SK-N-MC (cell line): ENCODE measurements around the gene KMT2C.
"Not testable (repeated sequence)": the region's sequence is repeated elsewhere in the genome, so short reads cannot be mapped to it uniquely, and the experiment has no call there.

Experiments
- EZH2 ChIP-seq: fragments of 200-600 bp; sonication (generic); IDR thresholded peaks from one replicate; pipeline ENCODE4 v1.6.1; 2017; ENCODE audit warnings: antibody characterized with exemption
- FOXP2 ChIP-seq: optimal IDR thresholded peaks from 2 replicates; pipeline ENCODE3; 2011; ENCODE audit warnings: mild to moderate bottlenecking, moderate library complexity; ENCODE audit not compliant: insufficient read depth; ENCODE audit errors: extremely low read length, control extremely low read depth
- POLR2AphosphoS5 ChIP-seq: IDR thresholded peaks from 2 replicates; pipeline ENCODE4 v1.6.1; 2012; ENCODE audit warnings: mild to moderate bottlenecking, low read depth, low read length, borderline replicate concordance

DNA sequence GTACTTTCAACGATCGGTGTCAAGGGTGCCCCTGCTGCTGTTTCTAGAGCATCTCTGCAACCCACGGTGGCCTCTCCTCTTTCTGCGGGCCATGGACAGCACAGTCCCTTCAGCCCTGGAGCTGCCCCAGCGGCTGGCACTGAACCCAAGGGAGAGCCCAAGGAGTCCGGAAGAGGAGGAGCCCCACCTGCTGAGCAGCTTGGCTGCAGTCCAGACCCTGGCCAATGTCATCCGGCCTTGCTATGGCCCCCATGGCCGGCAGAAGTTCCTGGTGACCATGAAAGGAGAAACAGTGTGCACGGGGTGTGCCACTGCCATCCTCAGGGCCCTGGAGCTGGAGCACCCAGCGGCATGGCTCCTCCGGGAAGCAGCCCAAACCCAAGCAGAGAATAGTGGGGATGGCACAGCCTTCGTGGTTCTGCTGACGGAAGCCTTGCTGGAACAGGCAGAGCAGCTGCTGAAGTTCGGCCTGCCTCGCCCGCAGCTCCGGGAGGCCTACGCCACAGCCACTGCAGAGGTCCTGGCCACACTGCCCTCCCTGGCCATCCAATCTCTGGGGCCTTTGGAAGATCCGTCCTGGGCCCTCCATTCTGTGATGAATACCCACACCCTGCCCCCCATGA is 9.7 kb upstream of the KMT2C start:
- TF ChIP-seq EZH2, POLR2AphosphoS5, FOXP2: not testable (repeated sequence)
